GM18907 (cell line): Measurements from ENCODE around the gene JAKMIP1.

Experiments used
- ATAC-seq: cut with Tn5 transposase; IDR thresholded peaks from one replicate; pipeline ENCODE4 v1.9.1; 2021; ENCODE audit warnings: mild to moderate bottlenecking, moderate library complexity; ENCODE audit not compliant: unreplicated experiment

The JAKMIP1 gene

DNA sequence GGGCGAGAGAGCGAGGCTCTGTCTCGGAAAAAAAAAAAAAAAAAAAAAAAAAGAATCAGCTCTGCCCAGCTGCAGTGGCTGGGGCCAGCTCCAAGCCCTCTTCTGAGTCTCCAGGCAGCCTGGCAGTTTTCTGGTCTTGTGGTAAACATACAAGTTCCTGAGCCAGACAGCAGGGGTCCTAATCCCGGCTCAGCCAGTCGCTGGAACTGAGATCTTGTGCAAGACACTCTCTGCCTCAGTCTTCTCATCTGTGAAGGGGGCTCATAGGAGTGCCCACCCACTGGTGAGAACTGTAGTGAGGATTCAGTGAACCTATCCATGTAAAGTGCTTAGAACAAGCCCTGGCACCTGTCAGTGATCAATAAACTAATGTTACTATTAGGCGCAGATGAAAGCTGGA is 223.9 kb downstream of the JAKMIP1 start:
- ATAC-seq, result no peak
